ENCODE measurements around the gene PRDM1.

DNA sequence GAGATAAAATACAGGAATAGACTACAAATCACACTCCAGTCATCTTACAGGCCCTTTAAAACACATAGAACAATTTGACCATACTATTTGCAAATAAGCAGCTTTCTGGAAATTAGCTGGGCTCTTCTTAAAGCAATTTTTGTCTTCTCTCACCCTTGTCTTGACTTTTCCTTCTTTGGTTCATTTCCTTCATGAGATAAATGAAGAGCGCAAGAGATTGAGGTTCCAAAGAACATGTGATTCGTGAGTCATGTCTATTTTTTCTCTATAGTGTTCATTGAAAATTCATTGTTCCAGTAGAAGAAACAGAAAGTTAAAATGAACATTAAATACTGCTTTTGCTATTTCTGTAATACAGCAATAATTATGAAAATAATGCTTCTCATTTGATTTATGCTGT lies 33.9 kb downstream of the PRDM1 start:
- TF ChIP-seq, protein P1, sequence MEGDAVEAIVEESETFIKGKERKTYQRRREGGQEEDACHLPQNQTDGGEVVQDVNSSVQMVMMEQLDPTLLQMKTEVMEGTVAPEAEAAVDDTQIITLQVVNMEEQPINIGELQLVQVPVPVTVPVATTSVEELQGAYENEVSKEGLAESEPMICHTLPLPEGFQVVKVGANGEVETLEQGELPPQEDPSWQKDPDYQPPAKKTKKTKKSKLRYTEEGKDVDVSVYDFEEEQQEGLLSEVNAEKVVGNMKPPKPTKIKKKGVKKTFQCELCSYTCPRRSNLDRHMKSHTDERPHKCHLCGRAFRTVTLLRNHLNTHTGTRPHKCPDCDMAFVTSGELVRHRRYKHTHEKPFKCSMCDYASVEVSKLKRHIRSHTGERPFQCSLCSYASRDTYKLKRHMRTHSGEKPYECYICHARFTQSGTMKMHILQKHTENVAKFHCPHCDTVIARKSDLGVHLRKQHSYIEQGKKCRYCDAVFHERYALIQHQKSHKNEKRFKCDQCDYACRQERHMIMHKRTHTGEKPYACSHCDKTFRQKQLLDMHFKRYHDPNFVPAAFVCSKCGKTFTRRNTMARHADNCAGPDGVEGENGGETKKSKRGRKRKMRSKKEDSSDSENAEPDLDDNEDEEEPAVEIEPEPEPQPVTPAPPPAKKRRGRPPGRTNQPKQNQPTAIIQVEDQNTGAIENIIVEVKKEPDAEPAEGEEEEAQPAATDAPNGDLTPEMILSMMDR (conservative IDR thresholded peaks at IDR 0.05 in 1 of 2, IDR thresholded peaks at IDR 0.05 in 1 of 2; ENCODE audit: extremely low read depth in 1 of 2, insufficient read depth in 1 of 2, low read depth in 1 of 2, low read length in 2 of 2), result no peak
- TF ChIP-seq EZH2 (IDR thresholded peaks at IDR 0.05; ENCODE audit: borderline replicate concordance, low read length), result no peak

All from mammary epithelial cell (primary cell).